HCT116 (cell line): ENCODE measurements around the gene CERS3.

Experiments
- CEBPB ChIP-seq: IDR thresholded peaks from 2 replicates; pipeline ENCODE4 v1.6.1; 2012; ENCODE audit warnings: low read depth
- CTCF ChIP-seq, 3 experiments: fragments of 200-600 bp in 1 of 3; sonication (generic) in 1 of 3; IDR thresholded peaks in 2 of 3; conservative IDR thresholded peaks in 1 of 3; 2 replicates each; pipeline ENCODE4 v1.5.1; 2012 to 2017; ENCODE audit warnings: low read depth in 2 of 3, low read length in 2 of 3, antibody characterized with exemption in 1 of 3, borderline replicate concordance in 1 of 3, control low read depth in 1 of 3, mild to moderate bottlenecking in 1 of 3, mixed read lengths in 1 of 3, mixed run types in 1 of 3, moderate library complexity in 1 of 3; ENCODE audit not compliant: insufficient read depth in 1 of 3
- EZH2 ChIP-seq: fragments of 200-600 bp; sonication (generic); IDR thresholded peaks from 2 replicates; pipeline ENCODE4 v1.6.1; 2017; ENCODE audit warnings: antibody characterized with exemption, mixed run types
- EZH2phosphoT487 ChIP-seq: fragments of 200-600 bp; IDR thresholded peaks from 2 replicates; pipeline ENCODE4 v1.6.1; 2018; ENCODE audit warnings: antibody characterized with exemption, borderline replicate concordance
- FOSL1 ChIP-seq: IDR thresholded peaks from 2 replicates; pipeline ENCODE4 v1.6.1; 2012; ENCODE audit warnings: low read depth
- JUND ChIP-seq: IDR thresholded peaks from 2 replicates; pipeline ENCODE4 v1.6.1; 2012
- MAX ChIP-seq: IDR thresholded peaks from 2 replicates; pipeline ENCODE4 v1.6.1; 2012
- POLR2A ChIP-seq: IDR thresholded peaks from 2 replicates; pipeline ENCODE4 v1.7.0; 2011; ENCODE audit warnings: borderline replicate concordance; ENCODE audit not compliant: insufficient read depth, insufficient read length; ENCODE audit errors: extremely low read depth
- POLR2AphosphoS5 ChIP-seq: IDR thresholded peaks from 2 replicates; pipeline ENCODE4 v1.6.1; 2011; ENCODE audit warnings: mild to moderate bottlenecking, low read depth, low read length, moderate library complexity
- SP1 ChIP-seq: IDR thresholded peaks from 2 replicates; pipeline ENCODE4 v1.6.1; 2012; ENCODE audit warnings: low read depth
- TCF7L2 ChIP-seq: IDR thresholded peaks from 2 replicates; pipeline ENCODE4 v1.7.0; 2011; ENCODE audit warnings: borderline replicate concordance, inconsistent platforms; ENCODE audit not compliant: insufficient read depth, insufficient read length; ENCODE audit errors: extremely low read depth
- ZNF274 ChIP-seq: fragments of 200-500 bp; sonication (Bioruptor generic); IDR thresholded peaks from 2 replicates; pipeline ENCODE4 v1.6.1; 2014; ENCODE audit warnings: mild to moderate bottlenecking, low read depth, low read length, inconsistent platforms
- TF ChIP-seq, protein P1 (sequence below): IDR thresholded peaks from 2 replicates; pipeline ENCODE4 v1.6.1; 2012; ENCODE audit warnings: low read depth

- no peak for TF ChIP-seq CEBPB
- no peak for TF ChIP-seq TCF7L2
- no peak for TF ChIP-seq CTCF (IDR thresholded peaks at IDR 0.05 in 2 of 3, conservative IDR thresholded peaks at IDR 0.05 in 1 of 3; ENCODE audit: borderline replicate concordance in 1 of 3, insufficient read depth in 1 of 3, low read depth in 2 of 3, low read length in 2 of 3)
- TF ChIP-seq POLR2AphosphoS5 = no peak
- no peak for TF ChIP-seq EZH2
- no peak for TF ChIP-seq MAX
- TF ChIP-seq JUND = no peak
- TF ChIP-seq, protein P1, sequence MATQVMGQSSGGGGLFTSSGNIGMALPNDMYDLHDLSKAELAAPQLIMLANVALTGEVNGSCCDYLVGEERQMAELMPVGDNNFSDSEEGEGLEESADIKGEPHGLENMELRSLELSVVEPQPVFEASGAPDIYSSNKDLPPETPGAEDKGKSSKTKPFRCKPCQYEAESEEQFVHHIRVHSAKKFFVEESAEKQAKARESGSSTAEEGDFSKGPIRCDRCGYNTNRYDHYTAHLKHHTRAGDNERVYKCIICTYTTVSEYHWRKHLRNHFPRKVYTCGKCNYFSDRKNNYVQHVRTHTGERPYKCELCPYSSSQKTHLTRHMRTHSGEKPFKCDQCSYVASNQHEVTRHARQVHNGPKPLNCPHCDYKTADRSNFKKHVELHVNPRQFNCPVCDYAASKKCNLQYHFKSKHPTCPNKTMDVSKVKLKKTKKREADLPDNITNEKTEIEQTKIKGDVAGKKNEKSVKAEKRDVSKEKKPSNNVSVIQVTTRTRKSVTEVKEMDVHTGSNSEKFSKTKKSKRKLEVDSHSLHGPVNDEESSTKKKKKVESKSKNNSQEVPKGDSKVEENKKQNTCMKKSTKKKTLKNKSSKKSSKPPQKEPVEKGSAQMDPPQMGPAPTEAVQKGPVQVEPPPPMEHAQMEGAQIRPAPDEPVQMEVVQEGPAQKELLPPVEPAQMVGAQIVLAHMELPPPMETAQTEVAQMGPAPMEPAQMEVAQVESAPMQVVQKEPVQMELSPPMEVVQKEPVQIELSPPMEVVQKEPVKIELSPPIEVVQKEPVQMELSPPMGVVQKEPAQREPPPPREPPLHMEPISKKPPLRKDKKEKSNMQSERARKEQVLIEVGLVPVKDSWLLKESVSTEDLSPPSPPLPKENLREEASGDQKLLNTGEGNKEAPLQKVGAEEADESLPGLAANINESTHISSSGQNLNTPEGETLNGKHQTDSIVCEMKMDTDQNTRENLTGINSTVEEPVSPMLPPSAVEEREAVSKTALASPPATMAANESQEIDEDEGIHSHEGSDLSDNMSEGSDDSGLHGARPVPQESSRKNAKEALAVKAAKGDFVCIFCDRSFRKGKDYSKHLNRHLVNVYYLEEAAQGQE = no peak
- no peak for TF ChIP-seq EZH2phosphoT487
- TF ChIP-seq SP1 = no peak
- no peak for TF ChIP-seq ZNF274
- TF ChIP-seq POLR2A = no peak
- TF ChIP-seq FOSL1 = no peak
These were observed 31.6 kb upstream of the CERS3 start for GRCh38 chr15:100560323-100560722.
